COLO668 (cell line): ENCODE results near the gene MAP3K4.

ENCODE experiments used
- DNase-seq: peaks from one replicate; lab custom pipeline; 2025; ENCODE audit not compliant: unreplicated experiment; lab: John Stamatoyannopoulos, UW

Gene MAP3K4

DNA sequence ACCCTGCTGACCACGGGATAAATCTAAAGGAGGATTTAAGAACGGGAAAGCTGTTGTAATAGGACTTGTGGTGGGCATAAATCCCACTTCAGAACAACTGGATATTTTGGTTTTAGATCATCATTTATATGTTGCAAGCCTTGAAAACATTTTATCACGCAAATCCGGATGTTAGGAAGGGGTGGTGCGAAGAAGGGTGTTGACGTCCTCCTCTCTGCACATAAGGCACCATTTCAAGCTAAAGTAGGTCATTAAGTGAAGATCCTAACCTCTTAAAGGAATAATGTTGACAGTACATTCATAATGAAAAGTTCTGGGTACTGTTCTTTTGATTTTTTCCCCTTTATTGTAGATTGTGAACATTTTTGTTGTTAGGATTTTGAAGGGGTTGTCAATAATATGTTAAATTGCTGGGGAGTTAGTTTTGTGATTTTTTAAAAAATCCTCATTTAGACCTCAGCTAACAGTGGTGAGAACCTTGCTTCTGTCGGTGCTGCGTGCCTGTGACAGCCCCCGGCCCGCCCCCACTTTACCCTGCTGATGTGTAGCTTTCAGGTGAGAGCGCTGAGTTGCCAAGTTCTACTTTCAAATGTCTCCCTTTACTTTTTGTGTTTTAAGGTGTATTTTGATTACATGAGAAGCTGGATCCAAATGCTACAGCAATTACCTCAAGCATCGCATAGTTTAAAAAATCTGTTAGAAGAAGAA is 88.8 kb downstream of the MAP3K4 start:
- no peak for DNase-seq

DNA sequence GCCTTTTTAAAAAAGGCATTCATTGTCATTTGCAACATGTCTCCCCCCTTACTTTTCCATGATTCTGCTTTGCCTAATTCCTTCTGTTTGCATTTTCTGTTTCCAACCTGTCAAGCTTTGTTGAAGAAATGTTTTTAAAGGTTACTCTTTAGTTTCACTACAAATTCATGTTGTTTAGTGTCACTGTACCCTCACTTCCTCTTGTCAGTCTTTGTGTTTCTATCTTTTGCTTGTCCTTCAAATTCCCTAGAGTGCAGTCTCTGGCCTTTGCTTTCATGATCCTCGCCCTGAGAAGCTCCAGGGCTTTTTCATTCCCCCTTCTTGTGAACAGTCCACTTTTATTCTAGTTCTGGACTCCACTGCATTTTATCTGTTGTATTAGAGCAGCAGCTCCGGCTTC is 90.6 kb downstream of the MAP3K4 start:
- no peak for DNase-seq

DNA sequence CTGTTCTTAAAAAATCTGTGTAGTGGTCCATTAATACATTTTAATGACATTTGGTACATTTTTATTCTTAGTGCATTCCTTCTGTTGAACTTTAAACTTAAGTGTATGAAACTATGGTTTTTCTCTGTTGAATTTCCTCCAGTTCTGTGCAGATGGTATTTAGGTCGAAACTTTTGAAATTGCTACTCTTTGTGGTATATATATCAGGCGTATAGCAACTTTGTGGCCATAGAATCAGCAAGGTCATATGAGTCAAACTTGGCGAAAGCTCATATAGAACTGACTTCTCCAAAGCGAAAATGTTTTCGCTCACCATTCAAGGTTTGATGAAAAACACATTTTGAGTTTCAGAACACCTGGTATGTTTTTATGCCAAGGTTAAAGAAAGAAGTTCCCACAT is 93.7 kb downstream of the MAP3K4 start:
- no peak for DNase-seq

DNA sequence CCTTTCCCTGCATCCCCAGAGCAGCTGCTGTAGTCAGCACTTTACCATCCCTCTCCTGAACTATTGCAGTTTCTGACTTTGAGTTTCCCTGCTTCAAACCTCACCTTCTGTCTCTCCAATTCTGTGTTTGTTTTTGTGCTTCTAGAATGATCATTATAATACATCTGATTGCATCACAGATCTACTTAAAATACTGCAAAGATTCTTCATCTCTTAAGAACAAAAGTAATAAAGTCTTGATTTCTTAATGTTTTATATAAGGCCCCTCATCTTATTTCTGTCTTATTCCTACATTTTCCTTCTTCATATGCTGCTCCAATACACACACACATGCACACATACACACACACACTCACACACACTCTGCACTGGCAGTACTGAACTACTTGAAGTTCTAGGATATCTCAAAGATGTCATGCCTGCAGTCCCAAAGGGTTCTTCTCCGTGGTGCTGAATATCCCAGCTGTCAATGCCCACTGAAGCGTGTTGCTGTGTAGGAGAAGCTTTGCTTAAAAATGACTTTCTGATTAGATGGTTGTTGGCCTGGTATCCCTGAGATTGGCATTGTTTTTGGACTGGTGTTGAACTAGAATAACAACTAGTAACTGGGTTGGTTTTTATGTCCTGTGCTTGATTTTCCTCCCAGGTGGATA is 97.2 kb downstream of the MAP3K4 start:
- no peak for DNase-seq

DNA sequence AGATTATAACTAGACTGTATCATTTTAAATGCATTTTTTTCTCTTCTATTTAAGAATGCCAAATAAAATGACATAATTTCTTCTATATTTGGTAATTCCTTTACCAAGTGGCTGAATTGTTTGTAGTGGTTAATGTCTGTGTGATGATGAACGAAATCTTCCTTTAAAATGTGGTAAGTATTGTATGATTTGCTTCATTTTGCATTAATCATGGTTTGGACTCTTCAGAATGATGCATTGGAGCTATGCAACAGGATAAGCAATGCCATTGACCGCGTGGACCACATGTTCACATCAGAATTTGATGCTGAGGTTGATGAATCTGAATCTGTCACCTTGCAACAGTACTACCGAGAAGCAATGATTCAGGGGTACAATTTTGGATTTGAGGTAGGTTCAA is 99.6 kb downstream of the MAP3K4 start:
- no peak for DNase-seq

DNA sequence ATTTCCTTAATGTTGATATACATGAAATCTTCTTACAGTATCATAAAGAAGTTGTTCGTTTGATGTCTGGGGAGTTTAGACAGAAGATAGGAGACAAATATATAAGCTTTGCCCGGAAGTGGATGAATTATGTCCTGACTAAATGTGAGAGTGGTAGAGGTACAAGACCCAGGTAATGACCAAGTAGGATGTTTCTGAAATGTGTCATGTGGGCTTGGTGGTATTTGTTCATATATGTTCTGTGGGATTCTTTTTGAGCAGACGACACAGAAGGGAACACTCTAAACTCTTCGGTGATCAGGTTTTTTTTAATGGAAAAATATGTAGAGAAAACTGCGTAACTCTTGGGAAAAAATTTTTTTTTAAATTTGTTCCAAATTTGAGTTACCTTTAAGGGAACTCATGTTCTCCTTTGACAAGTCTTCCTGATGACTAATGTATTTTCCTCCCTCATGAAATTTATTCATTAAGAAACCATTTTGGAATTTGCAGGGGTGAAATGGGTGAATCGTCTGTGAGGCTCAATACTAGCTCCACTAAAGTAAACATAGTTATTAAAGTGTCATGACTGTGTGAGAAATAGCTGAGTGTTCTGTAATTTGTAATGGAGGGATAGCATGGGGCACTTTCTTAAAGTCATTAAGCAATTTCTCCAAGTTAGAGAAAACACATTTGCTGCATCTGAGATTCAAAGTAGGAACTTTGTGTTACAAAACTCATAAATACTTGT is 100.6 kb downstream of the MAP3K4 start:
- DNase-seq: no peak

DNA sequence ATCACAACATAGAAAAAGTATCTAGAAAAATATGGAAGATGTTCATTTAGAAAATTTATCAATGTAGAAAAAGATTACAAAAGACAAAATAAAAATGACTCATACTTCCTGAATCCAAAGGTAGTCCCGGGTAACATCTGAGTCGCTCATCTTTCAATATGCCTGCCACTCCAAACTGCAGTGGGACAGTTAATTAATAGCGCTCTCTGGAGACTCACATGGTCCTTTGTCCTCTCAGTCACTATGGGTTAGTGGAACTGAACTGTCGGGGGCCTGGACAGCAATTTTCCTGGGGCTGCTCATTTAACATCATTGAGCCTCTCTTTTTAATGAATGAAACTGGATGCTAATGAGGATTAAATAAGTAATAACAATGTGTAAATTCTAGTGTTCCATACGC is 103.4 kb downstream of the MAP3K4 start:
- no peak for DNase-seq

DNA sequence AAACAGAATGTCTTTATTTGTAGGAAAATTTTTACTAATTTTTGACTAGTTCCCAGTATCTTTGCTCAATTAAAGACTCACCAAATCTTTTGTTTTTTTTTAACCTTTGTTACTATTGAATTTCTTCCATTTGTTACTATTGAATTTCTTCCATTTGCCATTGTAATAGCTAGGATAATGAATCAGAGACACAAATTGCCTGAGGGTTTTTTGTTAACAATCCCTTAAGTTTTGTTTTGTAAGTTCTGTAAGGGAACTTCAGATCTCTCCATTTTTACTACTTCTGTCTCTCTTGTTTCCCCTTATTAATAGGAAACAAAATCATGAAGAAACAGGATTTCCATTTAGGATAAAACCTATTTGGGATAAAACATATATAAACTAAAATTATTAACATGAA is 104.3 kb downstream of the MAP3K4 start:
- DNase-seq: no peak

DNA sequence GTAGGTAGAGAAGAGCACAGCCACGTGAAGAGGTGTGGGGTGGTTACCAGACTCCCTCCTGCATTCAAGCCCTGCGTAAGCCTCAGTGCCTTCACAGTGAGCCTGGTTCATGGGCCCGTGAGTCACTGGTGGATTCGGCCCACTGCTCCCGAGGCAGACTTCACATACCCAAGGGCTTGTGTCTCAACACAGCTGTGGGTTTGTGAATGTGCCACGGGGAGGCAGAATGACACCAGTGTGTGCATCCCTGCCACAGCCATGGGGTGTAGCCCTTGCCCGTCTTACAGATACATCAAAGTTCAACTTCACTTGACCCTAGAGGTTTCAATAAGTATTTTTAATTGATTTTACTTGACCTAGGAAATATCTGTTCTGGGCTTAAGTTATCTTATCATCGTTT is 108.5 kb downstream of the MAP3K4 start:
- no peak for DNase-seq

DNA sequence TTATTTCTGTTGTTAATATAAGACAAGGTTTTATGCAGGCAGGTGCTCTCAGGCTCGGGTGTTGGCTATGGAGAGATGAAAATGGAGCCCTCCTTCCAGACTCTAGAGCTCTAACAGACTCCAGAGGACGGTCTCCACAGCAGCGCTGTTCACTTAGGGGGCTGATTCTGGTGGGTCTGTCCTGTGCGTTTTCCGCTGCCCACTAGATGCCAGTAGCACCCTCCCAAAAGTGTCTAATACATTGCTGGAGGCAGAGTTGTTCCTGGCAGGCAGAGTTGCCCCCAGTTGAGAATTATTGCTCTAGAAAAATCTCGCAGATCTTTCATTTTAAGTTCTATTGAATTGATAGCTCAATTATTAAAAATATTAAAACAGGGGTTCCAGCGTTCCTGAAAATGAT is 109.9 kb downstream of the MAP3K4 start:
- DNase-seq: no peak

DNA sequence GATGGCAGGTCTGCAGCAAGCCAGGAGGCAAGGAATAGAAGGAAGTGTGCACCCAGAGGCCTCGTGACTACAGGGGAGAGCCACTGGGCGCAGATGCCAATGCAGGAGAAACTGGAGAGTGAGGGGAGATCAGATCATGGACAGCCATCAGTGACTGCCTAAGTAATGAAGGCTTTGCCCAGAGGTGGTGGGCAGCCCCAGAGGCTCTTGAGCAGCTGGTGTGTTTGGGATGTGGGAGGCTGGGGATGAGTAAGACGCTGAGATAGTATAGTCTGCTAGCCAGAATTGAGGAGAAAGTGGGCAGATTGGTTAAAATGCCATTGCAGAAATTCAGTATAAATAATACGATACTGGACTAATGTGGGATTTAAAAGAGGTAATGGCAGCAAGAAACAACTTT is 111.9 kb downstream of the MAP3K4 start:
- no peak for DNase-seq

DNA sequence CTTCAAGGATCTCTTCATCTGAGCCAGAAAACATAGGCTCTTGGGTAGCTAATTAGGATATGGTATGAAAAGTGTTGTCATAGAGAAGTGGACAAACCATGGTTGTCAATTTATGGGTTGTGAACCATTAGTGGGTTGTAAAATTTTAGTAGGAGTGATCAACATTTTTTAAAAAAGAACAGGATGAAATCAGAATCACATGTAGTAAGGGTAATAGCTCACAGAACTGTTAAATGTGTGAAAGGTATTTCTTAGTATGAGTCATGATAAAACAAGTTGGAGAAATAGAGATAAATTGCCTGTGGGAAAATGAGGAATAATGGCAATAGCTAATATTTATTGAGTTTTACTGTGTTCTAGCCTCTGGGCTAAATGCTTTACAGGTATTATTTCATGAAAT is 113.4 kb downstream of the MAP3K4 start:
- DNase-seq: no peak

DNA sequence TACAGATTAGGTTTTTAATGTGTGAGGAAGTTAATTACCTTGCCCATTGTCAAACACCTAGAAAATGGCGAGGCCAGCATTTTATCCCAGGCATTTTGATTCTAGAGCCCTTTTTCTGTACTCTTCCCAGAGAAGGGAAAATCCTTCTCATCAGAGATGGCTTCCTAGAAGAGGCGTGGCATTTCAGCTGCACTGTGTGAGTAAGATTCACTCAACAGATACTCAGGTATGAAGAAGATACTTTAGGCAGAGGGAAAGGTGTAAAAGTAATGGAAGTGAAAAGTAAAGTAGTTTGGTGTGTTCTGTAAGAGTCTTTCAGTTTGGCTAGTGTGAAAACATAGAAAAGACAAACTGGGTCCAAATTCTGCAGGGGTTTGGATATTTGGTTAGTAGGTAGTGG is 113.8 kb downstream of the MAP3K4 start:
- no peak for DNase-seq

DNA sequence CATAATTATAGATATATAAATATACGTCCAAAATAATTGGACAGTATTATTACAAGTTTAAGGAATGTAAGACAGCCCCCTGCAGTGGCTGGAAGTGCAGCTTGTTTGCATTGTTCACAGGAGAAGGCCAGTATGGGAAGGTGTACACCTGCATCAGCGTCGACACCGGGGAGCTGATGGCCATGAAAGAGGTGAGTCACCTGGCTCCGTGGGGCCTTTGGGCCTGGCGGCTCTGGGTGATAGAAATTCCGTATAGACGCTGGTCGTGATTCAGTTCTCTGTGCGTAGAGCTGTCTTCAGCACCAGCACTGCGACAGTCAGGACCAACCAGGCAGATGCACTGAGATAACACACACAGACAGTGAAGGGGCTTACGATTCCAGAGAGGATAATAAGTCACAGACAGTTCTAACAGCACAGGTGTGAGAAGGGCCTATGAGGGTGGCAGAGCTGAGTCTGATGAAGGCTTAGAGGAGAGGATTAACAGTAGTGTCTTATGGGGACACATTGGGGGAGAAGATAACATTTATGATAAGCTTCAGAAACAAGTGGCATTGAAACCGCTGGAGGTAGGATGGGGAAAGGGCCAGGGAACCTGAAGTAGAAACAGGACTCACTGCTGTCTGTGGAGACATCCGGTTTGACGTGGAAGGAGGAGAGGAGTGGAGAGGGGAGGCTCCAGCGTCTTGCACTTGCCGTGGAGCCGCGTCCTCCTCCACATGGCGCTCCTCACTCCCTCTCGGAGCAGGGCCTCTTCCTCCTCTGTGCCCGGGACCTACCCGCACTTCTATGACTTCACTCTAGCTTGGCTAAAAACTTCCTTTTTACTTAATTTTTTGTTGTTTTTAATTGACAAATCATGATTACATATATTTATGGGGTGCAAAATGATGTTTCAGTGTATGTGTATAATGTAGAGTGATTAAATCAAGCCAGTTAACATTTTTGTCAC is 116.5 kb downstream of the MAP3K4 start:
- no peak for DNase-seq

DNA sequence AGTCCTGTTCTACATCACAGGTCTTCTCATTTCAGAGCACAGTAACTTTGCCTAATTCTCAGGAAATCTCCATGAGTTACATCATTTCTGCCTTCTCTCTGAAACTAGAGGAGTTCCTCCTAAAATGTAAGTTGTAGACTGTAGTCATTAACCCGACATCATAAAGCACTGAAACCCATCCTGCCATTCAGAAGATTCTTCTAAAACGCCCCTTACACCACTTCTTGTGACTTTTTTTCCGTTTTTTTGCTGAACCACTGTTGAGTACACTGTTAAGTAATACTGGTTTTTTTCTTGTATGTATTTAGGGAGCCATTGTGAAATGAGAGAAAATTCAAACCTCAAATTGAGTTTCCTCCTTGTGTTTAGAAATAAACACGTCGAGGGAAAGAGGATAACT is 117.3 kb downstream of the MAP3K4 start:
- no peak for DNase-seq

DNA sequence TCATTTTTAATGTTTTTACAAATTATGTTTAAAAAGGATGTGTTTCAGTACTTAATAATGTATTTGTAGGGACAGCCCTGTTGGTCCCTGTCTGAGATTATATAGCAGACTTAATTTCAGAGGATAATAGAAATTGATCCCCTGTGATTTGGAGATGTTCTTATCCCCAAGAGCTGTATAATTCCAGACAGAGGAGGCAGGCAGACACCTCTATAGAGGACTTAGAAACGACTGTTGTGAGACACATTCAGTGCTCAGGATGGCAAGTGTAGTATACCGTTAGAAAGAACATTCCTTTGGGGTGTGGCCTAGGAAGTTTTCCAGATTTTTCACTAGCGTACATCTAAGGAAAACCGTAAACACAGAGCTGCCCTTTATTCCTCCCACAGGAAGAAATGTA is 117.8 kb downstream of the MAP3K4 start:
- no peak for DNase-seq

DNA sequence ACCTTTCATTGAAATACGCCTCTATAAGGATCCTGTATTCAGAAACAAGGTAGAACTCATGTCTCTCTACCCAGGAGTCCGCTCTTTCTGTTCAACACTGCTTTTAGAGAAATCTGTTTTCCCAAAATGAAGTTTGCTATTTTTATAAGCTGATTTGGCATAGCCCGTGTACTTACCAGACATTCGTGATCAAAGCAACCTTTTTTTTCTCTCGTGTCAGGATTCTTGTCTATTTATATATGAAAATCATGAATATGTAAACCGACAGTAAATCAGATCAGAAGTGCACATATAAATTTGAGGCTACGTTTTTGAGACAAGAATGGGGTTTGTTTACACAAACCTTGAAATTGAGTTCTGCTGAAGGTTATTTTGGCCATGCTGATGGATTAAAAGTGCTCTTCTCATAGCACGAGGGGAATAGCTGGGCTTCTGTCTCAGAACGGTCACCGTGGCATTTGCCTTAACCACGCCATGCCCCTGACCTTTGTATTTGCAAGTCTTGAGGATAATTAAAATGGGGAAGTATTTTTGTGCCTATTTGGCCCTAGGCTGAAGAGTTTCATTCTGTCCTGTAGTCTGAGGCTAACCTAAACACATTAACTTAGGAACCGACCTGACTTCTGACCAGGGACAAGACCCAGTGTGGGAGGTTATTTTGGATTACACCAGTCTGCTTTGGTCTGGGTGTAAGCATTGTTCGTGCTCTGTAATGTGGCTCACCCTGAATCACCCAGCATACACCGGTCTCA is 118.6 kb downstream of the MAP3K4 start:
- DNase-seq: no peak

DNA sequence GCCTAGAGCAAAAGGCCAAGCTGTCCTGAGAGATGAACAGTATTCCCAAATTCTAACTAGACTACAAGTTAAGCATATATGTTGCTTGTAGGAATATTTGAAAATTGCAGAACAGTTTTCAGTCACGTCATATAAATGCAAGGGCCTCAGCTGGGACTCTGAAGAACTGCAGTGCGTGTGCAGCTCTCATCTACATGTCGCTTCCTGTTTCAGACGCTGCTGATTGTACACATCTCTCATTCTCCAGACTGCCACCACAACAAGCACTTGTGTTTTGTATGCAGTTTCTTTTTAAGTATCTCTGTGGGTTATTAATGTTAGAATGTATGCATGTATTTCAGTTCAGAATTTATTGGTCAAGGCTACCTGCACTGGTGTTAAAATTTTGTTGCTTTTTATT is 119.7 kb downstream of the MAP3K4 start:
- DNase-seq: no peak

DNA sequence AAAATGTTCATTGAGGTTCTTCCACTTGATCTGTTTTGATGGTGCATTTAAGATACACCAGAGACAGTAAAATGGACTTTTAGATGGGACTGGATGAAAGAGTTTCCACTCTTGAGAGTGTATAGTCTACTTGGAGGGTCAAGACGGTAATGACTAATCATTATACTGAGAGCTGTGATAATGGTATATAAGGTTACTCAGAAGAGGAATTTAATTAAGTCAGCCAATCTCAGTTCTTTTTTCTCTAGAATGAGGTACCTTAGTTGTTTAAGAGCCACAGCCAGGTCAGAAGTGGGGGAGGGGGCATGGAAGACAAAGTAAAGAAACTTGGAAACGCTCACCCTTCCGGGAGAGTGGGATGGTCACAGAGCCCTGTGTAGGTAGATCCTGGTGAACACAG is 123.9 kb downstream of the MAP3K4 start:
- DNase-seq: no peak

DNA sequence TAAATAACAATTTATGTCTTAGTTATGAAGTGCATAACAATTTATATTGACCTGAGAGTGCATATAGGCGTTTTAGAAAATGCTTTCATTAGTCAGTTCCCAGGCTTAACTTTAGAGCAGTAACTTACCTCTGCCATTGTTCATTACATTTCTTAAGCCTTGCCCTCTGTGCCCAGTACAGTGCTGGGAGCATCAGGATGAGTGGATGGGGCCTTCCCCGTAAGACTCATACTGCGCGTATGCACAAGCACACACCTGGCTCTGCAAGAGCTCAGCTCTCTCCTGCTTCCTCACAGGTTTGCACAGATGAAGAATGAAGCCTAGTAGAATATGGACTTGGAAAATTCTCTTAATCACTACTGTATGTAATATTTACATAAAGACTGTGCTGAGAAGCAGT is 125.0 kb downstream of the MAP3K4 start:
- no peak for DNase-seq

DNA sequence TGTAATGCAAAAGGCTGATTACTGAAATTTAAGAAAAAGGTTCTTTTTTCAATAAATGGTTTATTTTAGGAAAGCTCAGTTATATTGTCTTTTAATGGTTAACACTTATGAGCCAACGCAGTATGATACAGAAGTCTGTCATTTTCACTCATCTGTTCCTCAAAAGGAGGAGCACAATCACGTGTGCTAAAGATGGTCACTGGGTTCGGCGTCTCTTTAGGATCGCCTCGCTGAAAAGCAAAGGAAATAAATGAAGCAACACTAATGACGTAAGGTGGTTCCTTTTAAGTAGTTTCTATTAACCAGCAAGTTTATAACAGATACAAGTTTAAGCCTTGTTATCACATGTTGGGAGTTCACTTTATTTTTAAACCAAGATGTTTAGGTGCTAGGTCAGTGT is 125.7 kb downstream of the MAP3K4 start:
- no peak for DNase-seq
